SK-N-SH (cell line): ENCODE measurements around the gene TSGA10IP. TPM values are rescaled to one million over a fixed set of nuclear protein-coding genes. Genes with fewer than 3 reads are reported as not detected.

Experiments used
- CTCF ChIA-PET: fragments of 300-600, 350-600 bp; formaldehyde crosslinking; extraction: SDS; loops from one replicate; lab custom pipeline; 2021; lab: Yijun Ruan, JAX
- POLR2A ChIA-PET: fragments of 350-600 bp; sonication (Branson Sonifier 250); formaldehyde crosslinking; extraction: SDS; loops from one replicate; lab custom pipeline; 2020; ENCODE audit warnings: antibody characterized with exemption, inconsistent platforms; lab: Yijun Ruan, JAX
- DNase-seq: peaks from one replicate; pipeline ENCODE4 v3.0.0; 2012
- H2AFZ ChIP-seq: fragments of 200-600 bp; sonication (generic); 2 replicates; pipeline ENCODE4 v1.8.1; 2016; ENCODE audit warnings: antibody characterized with exemption, mild to moderate bottlenecking, low read depth
- H3F3A ChIP-seq: fragments of 200-600 bp; sonication (generic); replicated peaks from 2 replicates; pipeline ENCODE3; 2016; ENCODE audit warnings: antibody characterized with exemption, mild to moderate bottlenecking; ENCODE audit not compliant: insufficient read depth
- H3K27ac ChIP-seq, 2 experiments: fragments of 200-500 bp in 1 of 2; fragments of 200-600 bp in 1 of 2; sonication (Bioruptor generic) in 1 of 2; sonication (generic), shearing (Covaris generic) in 1 of 2; 2 replicates each; pipeline versions ENCODE4 v1.5.1 to v1.6.1; 2014 to 2016; ENCODE audit warnings: low read depth in 2 of 2, inconsistent platforms in 1 of 2, low read length in 1 of 2, mild to moderate bottlenecking in 1 of 2, mixed read lengths in 1 of 2
- H3K27me3 ChIP-seq: fragments of 200-600 bp; sonication (generic), shearing (Covaris generic); 2 replicates; pipeline ENCODE4 v1.6.1; 2016; ENCODE audit warnings: mixed run types; ENCODE audit not compliant: insufficient read depth
- H3K36me3 ChIP-seq, 2 experiments: fragments of 200-500 bp in 1 of 2; fragments of 200-600 bp in 1 of 2; sonication (Bioruptor generic) in 1 of 2; sonication (generic) in 1 of 2; replicated peaks in 1 of 2; 2 replicates each; pipeline versions ENCODE3 to v1.5.1; 2014 to 2016; ENCODE audit warnings: low read length in 1 of 2, mild to moderate bottlenecking in 1 of 2; ENCODE audit not compliant: insufficient read depth in 2 of 2, control insufficient read depth in 1 of 2
- H3K4me1 ChIP-seq, 2 experiments: fragments of 200-500 bp in 1 of 2; fragments of 200-600 bp in 1 of 2; sonication (Bioruptor generic) in 1 of 2; sonication (generic), shearing (Covaris generic) in 1 of 2; 2 replicates each; pipeline versions ENCODE4 v1.5.1 to v1.6.1; 2014 to 2016; ENCODE audit warnings: low read depth in 1 of 2, low read length in 1 of 2, mixed run types in 1 of 2; ENCODE audit not compliant: insufficient read depth in 2 of 2, control insufficient read depth in 1 of 2
- H3K4me2 ChIP-seq: fragments of 200-600 bp; sonication (generic), shearing (Covaris generic); 2 replicates; pipeline ENCODE4 v1.6.1; 2017; ENCODE audit warnings: mixed run types
- H3K4me3 ChIP-seq, 2 experiments: fragments of 200-500 bp in 1 of 2; fragments of 200-600 bp in 1 of 2; sonication (Bioruptor generic) in 1 of 2; sonication (generic), shearing (Covaris generic) in 1 of 2; 2 replicates each; pipeline versions ENCODE4 v1.5.1 to v1.8.1; 2014 to 2016; ENCODE audit warnings: low read depth in 2 of 2, inconsistent platforms in 1 of 2, low read length in 1 of 2, mild to moderate bottlenecking in 1 of 2, mixed read lengths in 1 of 2, moderate library complexity in 1 of 2
- H3K79me2 ChIP-seq: fragments of 200-600 bp; sonication (generic); 2 replicates; pipeline ENCODE4 v1.8.1; 2017; ENCODE audit warnings: mild to moderate bottlenecking; ENCODE audit not compliant: insufficient read depth
- H3K9ac ChIP-seq: fragments of 200-600 bp; sonication (generic); 2 replicates; pipeline ENCODE4 v1.6.1; 2017; ENCODE audit warnings: mixed run types
- H3K9me2 ChIP-seq: fragments of 200-600 bp; sonication (generic); 2 replicates; pipeline ENCODE4 v1.6.1; 2017; ENCODE audit warnings: mixed run types
- H3K9me3 ChIP-seq: fragments of 200-600 bp; sonication (generic); 2 replicates; pipeline ENCODE4 v1.6.1; 2017; ENCODE audit warnings: mixed run types, mild to moderate bottlenecking, moderate library complexity
- H4K20me1 ChIP-seq: fragments of 200-600 bp; sonication (generic); 2 replicates; pipeline ENCODE4 v1.6.1; 2017; ENCODE audit warnings: mild to moderate bottlenecking, mixed run types; ENCODE audit not compliant: insufficient read depth
- CHD2 ChIP-seq: fragments of 150-350 bp; IDR thresholded peaks from 2 replicates; pipeline ENCODE4 v1.6.1; 2018; ENCODE audit warnings: low read length; ENCODE audit not compliant: partially characterized antibody
- EP300 ChIP-seq, 2 experiments: IDR thresholded peaks; 2 replicates each; pipeline versions ENCODE4 v1.4.0 to v1.6.1; 2012; ENCODE audit warnings: borderline replicate concordance in 1 of 2, low read depth in 1 of 2, low read length in 1 of 2
- FOSL2 ChIP-seq: IDR thresholded peaks from 2 replicates; pipeline ENCODE4 v1.4.0; 2012; ENCODE audit warnings: low read depth, mild to moderate bottlenecking, moderate library complexity, borderline replicate concordance
- GABPA ChIP-seq: IDR thresholded peaks from 2 replicates; pipeline ENCODE4 v1.4.0; 2012; ENCODE audit warnings: low read depth, mild to moderate bottlenecking
- GATA2 ChIP-seq: sonication (generic); formaldehyde crosslinking; IDR thresholded peaks from 2 replicates; pipeline ENCODE4 v1.5.0; 2020; ENCODE audit warnings: mild to moderate bottlenecking, missing genetic modification reagents
- MAX ChIP-seq: IDR thresholded peaks from 2 replicates; pipeline ENCODE4 v1.4.0; 2012; ENCODE audit warnings: low read depth
- MEF2A ChIP-seq: IDR thresholded peaks from 2 replicates; pipeline ENCODE4 v1.4.0; 2012; ENCODE audit warnings: low read depth, borderline replicate concordance
- NRF1 ChIP-seq: IDR thresholded peaks from 2 replicates; pipeline ENCODE4 v1.6.1; 2012; ENCODE audit warnings: low read depth, mild to moderate bottlenecking, low read length
- POLR2AphosphoS5 ChIP-seq: IDR thresholded peaks from 2 replicates; pipeline ENCODE4 v1.6.1; 2012; ENCODE audit warnings: low read depth, low read length
- RCOR1 ChIP-seq: fragments of 150-350 bp; IDR thresholded peaks from 2 replicates; pipeline ENCODE4 v1.6.1; 2017; ENCODE audit warnings: antibody characterized with exemption, low read length
- RFX5 ChIP-seq: IDR thresholded peaks from 2 replicates; pipeline ENCODE4 v1.6.1; 2012; ENCODE audit warnings: mild to moderate bottlenecking, improper control_type of control experiment, low read length
- RXRA ChIP-seq: IDR thresholded peaks from 2 replicates; pipeline ENCODE4 v1.4.0; 2012; ENCODE audit warnings: low read depth, mild to moderate bottlenecking, borderline replicate concordance
- SIN3A ChIP-seq: IDR thresholded peaks from 2 replicates; pipeline ENCODE4 v1.6.1; 2012; ENCODE audit warnings: low read depth, mild to moderate bottlenecking, low read length, moderate library complexity, borderline replicate concordance
- TAF1 ChIP-seq: IDR thresholded peaks from 2 replicates; pipeline ENCODE4 v1.6.1; 2012; ENCODE audit warnings: low read depth, mild to moderate bottlenecking, low read length, moderate library complexity, borderline replicate concordance
- TCF12 ChIP-seq: IDR thresholded peaks from 2 replicates; pipeline ENCODE4 v1.4.0; 2012
- WGBS: methylation state at CpG from one replicate; pipeline ENCODE4 v1.1.6; 2017; ENCODE audit warnings: low lambda C conversion rate; 5-methylcytosine and 5-hydroxymethylcytosine counted together
- polyA plus RNA-seq, 3 experiments: library from polyadenylated mRNA; depleted of rRNA; stranded (reverse); fragments of >200 nt; gene quantifications; 2 replicates each; pipeline ENCODE4 v1.2.3, GENCODE V29; 2012
- TF ChIP-seq, protein P1 (sequence below): fragments of 200-600 bp; sonication (generic); IDR thresholded peaks from 2 replicates; pipeline ENCODE4 v1.6.1; 2017; ENCODE audit warnings: antibody characterized with exemption, mild to moderate bottlenecking, moderate library complexity
- TF ChIP-seq, protein P2 (sequence below): fragments of 150-350 bp; IDR thresholded peaks from 2 replicates; pipeline ENCODE4 v1.6.1; 2017; ENCODE audit warnings: antibody characterized with exemption, low read length, low read depth, borderline replicate concordance
- TF ChIP-seq, protein P3 (sequence below): IDR thresholded peaks from 2 replicates; pipeline ENCODE4 v1.4.0; 2012; ENCODE audit warnings: low read depth, borderline replicate concordance
- TF ChIP-seq, protein P4 (sequence below): IDR thresholded peaks from 2 replicates; pipeline ENCODE4 v1.4.0; 2012; ENCODE audit warnings: low read depth, borderline replicate concordance

Gene TSGA10IP
- polyA plus RNA-seq (2012; rRNA removed) = not detected in 2 replicates
- polyA plus RNA-seq (2012; cell fraction: cytosol; rRNA removed) = 0.01 TPM in 1 of 2 replicates, not detected in the other
- polyA plus RNA-seq (2012; cell fraction: nucleus; rRNA removed) = 0.15 TPM in 1 of 2 replicates, not detected in the other

DNA sequence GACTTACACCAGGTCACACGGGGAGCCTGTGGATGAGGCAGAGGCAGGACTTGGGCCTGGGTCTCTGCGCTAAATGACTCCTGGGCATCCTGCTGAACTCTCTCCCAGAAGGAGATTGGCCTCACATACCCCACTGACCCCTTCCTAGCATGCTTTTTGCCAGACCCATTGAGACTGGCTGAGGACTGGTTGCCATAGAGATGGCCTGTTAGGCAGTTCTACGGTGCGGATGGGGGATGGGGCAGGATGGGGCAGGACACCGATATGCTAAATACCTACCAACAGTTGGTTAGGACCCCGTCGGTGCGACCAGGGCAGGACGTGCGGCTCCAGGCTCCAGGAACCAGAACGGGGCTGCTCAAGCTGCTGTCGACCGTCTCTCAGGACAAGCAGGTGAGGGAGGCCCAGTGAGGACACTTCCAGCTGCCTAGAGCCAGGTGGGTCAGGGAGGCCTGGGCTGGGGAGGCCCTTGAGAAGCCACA lies at the start of gene TSGA10IP:
TSGA10IP (plus strand) TSS at position 51 of the 482 bp plus-strand sequence; CDS start at position 247, 196 bp downstream.
- POLR2A ChIA-PET = no interaction called here
- H3K9me3 ChIP-seq = no peaks in the 10 kb centered on the region
- H3K4me2 ChIP-seq = no peak within 1 kb of the TSS
- TF ChIP-seq RFX5 (no peak), FOSL2 (no peak), CHD2 (no peak), MEF2A (no peak), RCOR1 (no peak), RXRA (no peak), SIN3A (no peak), POLR2AphosphoS5 (no peak), TCF12 (no peak), EP300 (IDR thresholded peaks at IDR 0.05; ENCODE audit: borderline replicate concordance in 1 of 2, low read depth in 1 of 2, low read length in 1 of 2) (no peak), TAF1 (no peak), MAX (no peak), GATA2 (CRISPR knock-in tag) (no peak)
- H3F3A ChIP-seq = peaks cover 12% of the 10 kb centered on the region
- H3K9me2 ChIP-seq = no peaks in the 10 kb centered on the region
- no peak within 1 kb of the TSS for H3K4me3 ChIP-seq
- H3K27me3 ChIP-seq = no peaks in the 10 kb centered on the region
- H2AFZ ChIP-seq = no peak within 1 kb of the TSS
- CTCF ChIA-PET = no interaction called here
- no peaks in the 10 kb centered on the region for H3K36me3 ChIP-seq
- no peak within 1 kb of the TSS for H3K9ac ChIP-seq
- no peaks in the 10 kb centered on the region for H3K79me2 ChIP-seq
- 88% methylated on average over 5 of the region's 13 CpGs for WGBS
- no peak for DNase-seq
- H3K27ac ChIP-seq = no peak within 1 kb of the TSS
- no peaks in the 10 kb centered on the region for H4K20me1 ChIP-seq
- peaks cover 0 to 12% of the 10 kb centered on the region in 2 experiments; a peak in 1 of 4 replicates for H3K4me1 ChIP-seq

GRCh38 chr11:65895482-65895981 lies 49.7 kb upstream of the TSGA10IP start:
- Histone ChIP-seq H3K4me1 (peaks cover 28 to 45% of the 10 kb centered on the region in 2 experiments; a peak in 3 of 4 replicates), H3F3A (peaks cover 71% of the 10 kb centered on the region), H3K36me3 (peaks cover 0 to 49% of the 10 kb centered on the region in 2 experiments), H3K4me2 (peak overlapping the region; percentile 89), H3K79me2 (peaks cover 90% of the 10 kb centered on the region), H3K27me3 (no peaks in the 10 kb centered on the region), H3K9me2 (no peaks in the 10 kb centered on the region), H3K27ac (peak overlapping the region in 1 of 2 experiments; percentile 94; a peak in 2 of 4 replicates), H3K9me3 (no peaks in the 10 kb centered on the region), H2AFZ (no peak overlapping the region), H4K20me1 (peaks cover 82% of the 10 kb centered on the region), H3K4me3 (no peak overlapping the region), H3K9ac (peak overlapping the region; percentile 97; the same call in 1 of the 2 replicates)
- 74% methylated on average over 2 of the region's 5 CpGs for WGBS
- ChIA-PET POLR2A (no interaction called here), CTCF (interaction anchor here (1.1 to 4.9 kb wide), 2 partner anchors 11 to 19 kb away, joined by 3 to 20 read pairs; no protein-coding TSS in a partner anchor)
- DNase-seq = no peak
- TF ChIP-seq, protein P1, sequence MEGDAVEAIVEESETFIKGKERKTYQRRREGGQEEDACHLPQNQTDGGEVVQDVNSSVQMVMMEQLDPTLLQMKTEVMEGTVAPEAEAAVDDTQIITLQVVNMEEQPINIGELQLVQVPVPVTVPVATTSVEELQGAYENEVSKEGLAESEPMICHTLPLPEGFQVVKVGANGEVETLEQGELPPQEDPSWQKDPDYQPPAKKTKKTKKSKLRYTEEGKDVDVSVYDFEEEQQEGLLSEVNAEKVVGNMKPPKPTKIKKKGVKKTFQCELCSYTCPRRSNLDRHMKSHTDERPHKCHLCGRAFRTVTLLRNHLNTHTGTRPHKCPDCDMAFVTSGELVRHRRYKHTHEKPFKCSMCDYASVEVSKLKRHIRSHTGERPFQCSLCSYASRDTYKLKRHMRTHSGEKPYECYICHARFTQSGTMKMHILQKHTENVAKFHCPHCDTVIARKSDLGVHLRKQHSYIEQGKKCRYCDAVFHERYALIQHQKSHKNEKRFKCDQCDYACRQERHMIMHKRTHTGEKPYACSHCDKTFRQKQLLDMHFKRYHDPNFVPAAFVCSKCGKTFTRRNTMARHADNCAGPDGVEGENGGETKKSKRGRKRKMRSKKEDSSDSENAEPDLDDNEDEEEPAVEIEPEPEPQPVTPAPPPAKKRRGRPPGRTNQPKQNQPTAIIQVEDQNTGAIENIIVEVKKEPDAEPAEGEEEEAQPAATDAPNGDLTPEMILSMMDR = no peak
- TF ChIP-seq, protein P2, sequence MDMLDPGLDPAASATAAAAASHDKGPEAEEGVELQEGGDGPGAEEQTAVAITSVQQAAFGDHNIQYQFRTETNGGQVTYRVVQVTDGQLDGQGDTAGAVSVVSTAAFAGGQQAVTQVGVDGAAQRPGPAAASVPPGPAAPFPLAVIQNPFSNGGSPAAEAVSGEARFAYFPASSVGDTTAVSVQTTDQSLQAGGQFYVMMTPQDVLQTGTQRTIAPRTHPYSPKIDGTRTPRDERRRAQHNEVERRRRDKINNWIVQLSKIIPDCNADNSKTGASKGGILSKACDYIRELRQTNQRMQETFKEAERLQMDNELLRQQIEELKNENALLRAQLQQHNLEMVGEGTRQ = no peak
- TF ChIP-seq NRF1 (no peak), FOSL2 (no peak), MAX (no peak), GABPA (no peak), RXRA (no peak), SIN3A (no peak), RFX5 (no peak)
- TF ChIP-seq, protein P3, sequence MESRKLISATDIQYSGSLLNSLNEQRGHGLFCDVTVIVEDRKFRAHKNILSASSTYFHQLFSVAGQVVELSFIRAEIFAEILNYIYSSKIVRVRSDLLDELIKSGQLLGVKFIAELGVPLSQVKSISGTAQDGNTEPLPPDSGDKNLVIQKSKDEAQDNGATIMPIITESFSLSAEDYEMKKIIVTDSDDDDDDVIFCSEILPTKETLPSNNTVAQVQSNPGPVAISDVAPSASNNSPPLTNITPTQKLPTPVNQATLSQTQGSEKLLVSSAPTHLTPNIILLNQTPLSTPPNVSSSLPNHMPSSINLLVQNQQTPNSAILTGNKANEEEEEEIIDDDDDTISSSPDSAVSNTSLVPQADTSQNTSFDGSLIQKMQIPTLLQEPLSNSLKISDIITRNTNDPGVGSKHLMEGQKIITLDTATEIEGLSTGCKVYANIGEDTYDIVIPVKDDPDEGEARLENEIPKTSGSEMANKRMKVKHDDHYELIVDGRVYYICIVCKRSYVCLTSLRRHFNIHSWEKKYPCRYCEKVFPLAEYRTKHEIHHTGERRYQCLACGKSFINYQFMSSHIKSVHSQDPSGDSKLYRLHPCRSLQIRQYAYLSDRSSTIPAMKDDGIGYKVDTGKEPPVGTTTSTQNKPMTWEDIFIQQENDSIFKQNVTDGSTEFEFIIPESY = no peak
- TF ChIP-seq, protein P4, sequence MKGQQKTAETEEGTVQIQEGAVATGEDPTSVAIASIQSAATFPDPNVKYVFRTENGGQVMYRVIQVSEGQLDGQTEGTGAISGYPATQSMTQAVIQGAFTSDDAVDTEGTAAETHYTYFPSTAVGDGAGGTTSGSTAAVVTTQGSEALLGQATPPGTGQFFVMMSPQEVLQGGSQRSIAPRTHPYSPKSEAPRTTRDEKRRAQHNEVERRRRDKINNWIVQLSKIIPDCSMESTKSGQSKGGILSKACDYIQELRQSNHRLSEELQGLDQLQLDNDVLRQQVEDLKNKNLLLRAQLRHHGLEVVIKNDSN = no peak
